Suprapubic skin (tissue), 4 donors: Measurements from ENCODE around the gene ZBTB45.

Source experiments
- EP300 ChIP-seq: sonication (generic); formaldehyde crosslinking; IDR thresholded peaks from one replicate; pipeline ENCODE4 v1.6.1; 2017; ENCODE audit warnings: antibody characterized with exemption
- POLR2A ChIP-seq, 2 donors: fragments of 450-650 bp; IDR thresholded peaks; one replicate each; pipeline ENCODE4 v1.6.1; 2017; ENCODE audit warnings: antibody characterized with exemption in 2 of 2, mild to moderate bottlenecking in 2 of 2, moderate library complexity in 2 of 2
- POLR2AphosphoS5 ChIP-seq, 3 donors: sonication (generic); formaldehyde crosslinking; IDR thresholded peaks; one replicate each; pipeline ENCODE4 v1.6.1; 2017; ENCODE audit warnings: antibody characterized with exemption in 3 of 3
- TF ChIP-seq, protein P1 (sequence below), 2 donors: fragments of 200-600 bp in 1 of 2; fragments of 450-650 bp in 1 of 2; sonication (generic) in 1 of 2; IDR thresholded peaks; one replicate each; pipeline ENCODE4 v1.5.1; 2016 to 2019; ENCODE audit warnings: antibody characterized with exemption in 2 of 2, mild to moderate bottlenecking in 1 of 2, moderate library complexity in 1 of 2

DNA sequence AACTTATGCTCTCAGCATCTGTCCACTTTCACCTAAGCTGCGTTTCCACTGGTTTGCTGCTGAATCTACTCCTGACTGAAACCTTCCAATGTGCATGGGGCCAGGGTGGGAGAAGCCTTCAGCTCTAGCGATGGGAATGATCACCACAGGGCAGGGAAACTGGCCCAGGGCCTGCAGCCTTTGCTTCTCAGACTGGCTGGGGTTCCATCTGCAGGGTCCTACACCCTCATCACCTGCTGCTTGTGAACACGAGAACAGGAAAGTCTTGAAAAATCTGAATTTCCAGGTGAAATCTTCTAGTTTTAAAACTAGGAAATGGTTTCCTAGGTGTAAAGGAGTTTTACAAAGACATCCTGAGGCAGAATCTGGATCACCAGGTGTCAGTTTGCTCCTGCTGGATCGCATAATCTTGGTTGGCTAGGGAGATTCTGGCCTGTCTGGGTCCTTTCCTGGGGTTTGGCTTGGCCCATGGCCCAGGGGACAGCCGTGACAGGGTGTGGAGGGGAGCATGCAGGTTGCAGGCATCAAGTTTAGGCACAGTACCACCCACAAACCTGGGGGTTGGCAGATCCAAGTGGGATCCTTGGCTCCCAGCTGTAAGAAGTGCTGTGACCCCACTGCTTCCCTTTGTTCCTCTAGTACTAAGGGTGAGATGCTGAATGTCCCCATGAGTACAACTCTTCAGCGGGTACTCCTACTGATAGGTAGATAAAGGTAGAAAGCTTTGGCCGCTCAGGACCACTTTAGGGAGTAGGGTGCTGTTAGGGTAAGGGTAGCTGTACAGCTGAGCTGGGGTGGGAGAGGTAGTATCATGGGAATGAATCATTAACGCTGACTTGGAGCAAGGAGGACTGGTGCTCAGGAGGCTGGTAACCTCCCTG is 40.6 kb upstream of the ZBTB45 start:
- TF ChIP-seq, protein P1, sequence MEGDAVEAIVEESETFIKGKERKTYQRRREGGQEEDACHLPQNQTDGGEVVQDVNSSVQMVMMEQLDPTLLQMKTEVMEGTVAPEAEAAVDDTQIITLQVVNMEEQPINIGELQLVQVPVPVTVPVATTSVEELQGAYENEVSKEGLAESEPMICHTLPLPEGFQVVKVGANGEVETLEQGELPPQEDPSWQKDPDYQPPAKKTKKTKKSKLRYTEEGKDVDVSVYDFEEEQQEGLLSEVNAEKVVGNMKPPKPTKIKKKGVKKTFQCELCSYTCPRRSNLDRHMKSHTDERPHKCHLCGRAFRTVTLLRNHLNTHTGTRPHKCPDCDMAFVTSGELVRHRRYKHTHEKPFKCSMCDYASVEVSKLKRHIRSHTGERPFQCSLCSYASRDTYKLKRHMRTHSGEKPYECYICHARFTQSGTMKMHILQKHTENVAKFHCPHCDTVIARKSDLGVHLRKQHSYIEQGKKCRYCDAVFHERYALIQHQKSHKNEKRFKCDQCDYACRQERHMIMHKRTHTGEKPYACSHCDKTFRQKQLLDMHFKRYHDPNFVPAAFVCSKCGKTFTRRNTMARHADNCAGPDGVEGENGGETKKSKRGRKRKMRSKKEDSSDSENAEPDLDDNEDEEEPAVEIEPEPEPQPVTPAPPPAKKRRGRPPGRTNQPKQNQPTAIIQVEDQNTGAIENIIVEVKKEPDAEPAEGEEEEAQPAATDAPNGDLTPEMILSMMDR (IDR thresholded peaks at IDR 0.05) = no peak
- TF ChIP-seq POLR2AphosphoS5 (IDR thresholded peaks at IDR 0.05) (no peak), EP300 (no peak), POLR2A (IDR thresholded peaks at IDR 0.05) (no peak)
